Calu3 (cell line): ENCODE data around the gene OR5K4. TPM values are rescaled to one million over a fixed set of nuclear protein-coding genes. Genes with fewer than 3 reads are reported as not detected.

Experiments
- Bru-seq: library from RNA; stranded (reverse); fragments of 400-500 nt; gene quantifications from one replicate; lab custom pipeline; 2021; lab: Mats Ljungman, UMichigan
- BruChase-seq, 2 experiments: library from RNA; stranded (reverse); fragments of 400-500 nt; gene quantifications; one replicate each; lab custom pipeline; 2021; lab: Mats Ljungman, UMichigan
- BruUV-seq: library from RNA; stranded (reverse); fragments of 400-500 nt; replicated peaks from 2 replicates; lab custom pipeline; 2021; lab: Mats Ljungman, UMichigan
- CTCF ChIA-PET: fragments of 300-600 bp; sonication (Branson Sonifier 250); formaldehyde crosslinking; loops from one replicate; lab custom pipeline; 2022; ENCODE audit warnings: antibody characterized with exemption; lab: Charles Lee
- DNase-seq: peaks from one replicate; pipeline ENCODE4 v3.0.0; 2022
- H3K27ac Mint-ChIP-seq: one replicate; pipeline ENCODE4 v1.8.0; 2022; ENCODE audit warnings: mixed read lengths; ENCODE audit not compliant: unreplicated experiment
- H3K27me3 Mint-ChIP-seq: one replicate; pipeline ENCODE4 v1.8.0; 2022; ENCODE audit warnings: mixed read lengths; ENCODE audit not compliant: unreplicated experiment
- H3K36me3 Mint-ChIP-seq: one replicate; pipeline ENCODE4 v1.8.0; 2022; ENCODE audit warnings: mild to moderate bottlenecking, moderate library complexity, mixed read lengths; ENCODE audit not compliant: insufficient read depth, unreplicated experiment
- H3K4me1 Mint-ChIP-seq: one replicate; pipeline ENCODE4 v1.8.0; 2022; ENCODE audit warnings: mild to moderate bottlenecking, low read depth, mixed read lengths; ENCODE audit not compliant: unreplicated experiment
- H3K4me3 Mint-ChIP-seq: one replicate; pipeline ENCODE4 v1.8.0; 2022; ENCODE audit warnings: mild to moderate bottlenecking, low read depth, moderate library complexity, mixed read lengths; ENCODE audit not compliant: unreplicated experiment
- H3K9me3 Mint-ChIP-seq: one replicate; pipeline ENCODE4 v1.8.0; 2022; ENCODE audit warnings: low read depth, mixed read lengths; ENCODE audit not compliant: unreplicated experiment
- intact Hi-C: fragments of 100-400 bp; cut with micrococcal nuclease; formaldehyde crosslinking; loops from one replicate; pipeline ENCODE4 v1.10.0; 2022; ENCODE audit not compliant: unreplicated experiment
- long read RNA-seq: library from polyadenylated mRNA; stranded (forward); transcript quantifications from one replicate; pipeline ENCODE4 v2.0.0, GENCODE V29; 2022
- total RNA-seq: library from RNA; stranded (reverse); gene quantifications from 2 replicates; pipeline ENCODE4 v1.2.3, GENCODE V29; 2022
- TF ChIP-seq, protein P1 (sequence below): fragments of 200-600 bp; IDR thresholded peaks from one replicate; pipeline ENCODE4 v1.8.0; 2022; ENCODE audit warnings: antibody characterized with exemption; ENCODE audit not compliant: unreplicated experiment

The OR5K4 gene, protein sequence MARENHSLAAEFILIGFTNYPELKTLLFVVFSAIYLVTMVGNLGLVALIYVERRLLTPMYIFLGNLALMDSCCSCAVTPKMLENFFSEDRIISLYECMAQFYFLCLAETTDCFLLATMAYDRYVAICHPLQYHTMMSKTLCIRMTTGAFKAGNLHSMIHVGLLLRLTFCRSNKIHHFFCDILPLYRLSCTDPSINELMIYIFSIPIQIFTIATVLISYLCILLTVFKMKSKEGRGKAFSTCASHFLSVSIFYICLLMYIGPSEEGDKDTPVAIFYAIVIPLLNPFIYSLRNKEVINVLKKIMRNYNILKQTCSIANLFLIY
- total RNA-seq (not detected in 2 replicates), Bru-seq, nascent RNA (not detected), BruChase-seq, experiment 1, labeled RNA remaining after a 6-hour chase (not detected), BruChase-seq, experiment 2, labeled RNA remaining after a 2-hour chase (not detected)
- long read RNA-seq: 0 reads

DNA sequence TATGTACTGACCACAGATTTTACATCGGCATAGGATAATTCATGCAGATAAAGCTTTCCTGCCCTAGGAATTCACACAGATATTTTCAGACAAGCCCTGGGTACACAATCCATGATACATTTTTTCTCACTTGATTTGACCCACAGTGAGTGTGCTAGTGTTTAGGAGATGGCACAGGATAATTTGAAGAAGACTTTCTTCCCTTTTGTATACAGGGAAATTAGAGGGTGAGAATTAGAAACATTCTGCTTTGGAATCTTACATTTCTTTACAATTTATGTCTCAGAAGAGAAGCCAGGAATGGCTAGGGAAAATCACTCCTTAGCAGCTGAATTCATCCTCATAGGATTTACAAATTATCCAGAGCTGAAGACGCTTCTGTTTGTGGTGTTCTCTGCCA is at the start of gene OR5K4:
OR5K4 (plus strand) TSS at position 301 of the 400 bp plus-strand sequence; CDS start at position 301, 0 bp downstream.
- no peak for DNase-seq
- no TSS peak for BruUV-seq
- H3K4me3 Mint-ChIP-seq: no peak within 1 kb of the TSS
- intact Hi-C loops: no loop called here
- H3K9me3 Mint-ChIP-seq: no peaks in the 10 kb centered on the region
- no peaks in the 10 kb centered on the region for H3K36me3 Mint-ChIP-seq
- H3K4me1 Mint-ChIP-seq: no peaks in the 10 kb centered on the region
- CTCF ChIA-PET: interaction anchor here (0.5 kb wide), 1 partner anchor 40 kb away, joined by 3 read pairs; no protein-coding TSS in a partner anchor
- TF ChIP-seq, protein P1, sequence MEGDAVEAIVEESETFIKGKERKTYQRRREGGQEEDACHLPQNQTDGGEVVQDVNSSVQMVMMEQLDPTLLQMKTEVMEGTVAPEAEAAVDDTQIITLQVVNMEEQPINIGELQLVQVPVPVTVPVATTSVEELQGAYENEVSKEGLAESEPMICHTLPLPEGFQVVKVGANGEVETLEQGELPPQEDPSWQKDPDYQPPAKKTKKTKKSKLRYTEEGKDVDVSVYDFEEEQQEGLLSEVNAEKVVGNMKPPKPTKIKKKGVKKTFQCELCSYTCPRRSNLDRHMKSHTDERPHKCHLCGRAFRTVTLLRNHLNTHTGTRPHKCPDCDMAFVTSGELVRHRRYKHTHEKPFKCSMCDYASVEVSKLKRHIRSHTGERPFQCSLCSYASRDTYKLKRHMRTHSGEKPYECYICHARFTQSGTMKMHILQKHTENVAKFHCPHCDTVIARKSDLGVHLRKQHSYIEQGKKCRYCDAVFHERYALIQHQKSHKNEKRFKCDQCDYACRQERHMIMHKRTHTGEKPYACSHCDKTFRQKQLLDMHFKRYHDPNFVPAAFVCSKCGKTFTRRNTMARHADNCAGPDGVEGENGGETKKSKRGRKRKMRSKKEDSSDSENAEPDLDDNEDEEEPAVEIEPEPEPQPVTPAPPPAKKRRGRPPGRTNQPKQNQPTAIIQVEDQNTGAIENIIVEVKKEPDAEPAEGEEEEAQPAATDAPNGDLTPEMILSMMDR: no peak
- H3K27ac Mint-ChIP-seq: no peak within 1 kb of the TSS
- no peaks in the 10 kb centered on the region for H3K27me3 Mint-ChIP-seq

- H3K27me3 Mint-ChIP-seq: peaks cover 17% of the 10 kb centered on the region
Measured at GRCh38 chr3:98322101-98322500, 31.6 kb upstream of the OR5K4 start.

DNA sequence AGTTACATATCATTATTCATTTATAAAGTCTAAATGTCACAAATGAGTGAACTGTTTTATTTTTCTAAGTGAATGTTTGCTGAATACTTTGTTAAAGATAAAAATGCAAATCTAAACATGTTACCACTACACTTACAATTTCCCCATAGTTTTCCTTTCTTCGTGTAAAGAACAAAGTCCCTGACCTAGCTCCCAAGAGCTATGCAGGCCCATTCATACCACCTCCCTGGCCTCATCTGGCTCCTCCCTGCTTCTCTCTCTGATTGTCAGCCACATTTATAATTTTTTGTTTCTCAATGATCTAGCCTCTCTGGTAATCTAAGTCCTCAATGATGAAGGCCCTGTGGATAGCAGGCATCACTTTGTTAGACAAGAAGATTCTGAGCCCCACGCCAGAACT is 31.0 kb upstream of the OR5K4 start:
- TF ChIP-seq, protein P1: no peak
- H3K9me3 Mint-ChIP-seq: peaks cover 2% of the 10 kb centered on the region
- peaks cover 12% of the 10 kb centered on the region for H3K4me1 Mint-ChIP-seq
- no peak overlapping the region for H3K27ac Mint-ChIP-seq
- BruUV-seq: no TSS peak
- no peak for DNase-seq
- CTCF ChIA-PET: no interaction called here
- H3K36me3 Mint-ChIP-seq: no peaks in the 10 kb centered on the region
- no peak overlapping the region for H3K4me3 Mint-ChIP-seq
- intact Hi-C loops: no loop called here
- peaks cover 17% of the 10 kb centered on the region for H3K27me3 Mint-ChIP-seq

More at GRCh38 chr3:98322101-98322500, 31.6 kb upstream of the OR5K4 start:
- intact Hi-C loops: no loop called here
- H3K27ac Mint-ChIP-seq: no peak overlapping the region
- H3K4me1 Mint-ChIP-seq: peaks cover 12% of the 10 kb centered on the region
- no TSS peak for BruUV-seq
- H3K36me3 Mint-ChIP-seq: no peaks in the 10 kb centered on the region
- no peak overlapping the region for H3K4me3 Mint-ChIP-seq
- peaks cover 2% of the 10 kb centered on the region for H3K9me3 Mint-ChIP-seq
- TF ChIP-seq, protein P1: no peak
- CTCF ChIA-PET: no interaction called here
- DNase-seq: no peak

- CTCF ChIA-PET: no interaction called here
- TF ChIP-seq, protein P1: no peak
- intact Hi-C loops: no loop called here
- no peak overlapping the region for H3K4me3 Mint-ChIP-seq
- peaks cover 17% of the 10 kb centered on the region for H3K27me3 Mint-ChIP-seq
- H3K9me3 Mint-ChIP-seq: peaks cover 2% of the 10 kb centered on the region
- H3K4me1 Mint-ChIP-seq: peaks cover 12% of the 10 kb centered on the region
- no TSS peak for BruUV-seq
- no peaks in the 10 kb centered on the region for H3K36me3 Mint-ChIP-seq
- no peak overlapping the region for H3K27ac Mint-ChIP-seq
- no peak for DNase-seq
Measured at GRCh38 chr3:98323425-98323824, 30.2 kb upstream of the OR5K4 start.
